Skeletal muscle satellite cell (primary cell): ENCODE data around the gene IL2RA.
"Not testable (repeated sequence)": the region's sequence is repeated elsewhere in the genome, so short reads cannot be mapped to it uniquely, and the experiment has no call there.

ENCODE experiments used
- H3K27me3 ChIP-seq: 2 replicates; pipeline ENCODE4 v1.7.0; 2013; ENCODE audit warnings: low read length; ENCODE audit not compliant: control insufficient read depth, insufficient read depth
- H3K36me3 ChIP-seq: 2 replicates; pipeline ENCODE4 v1.7.0; 2013; ENCODE audit warnings: mild to moderate bottlenecking, control low read depth, low read length; ENCODE audit not compliant: insufficient read depth
- H3K4me1 ChIP-seq: 2 replicates; pipeline ENCODE4 v1.7.0; 2013; ENCODE audit warnings: low read length; ENCODE audit not compliant: control insufficient read depth, insufficient read depth
- H3K4me2 ChIP-seq: 2 replicates; pipeline ENCODE4 v1.7.0; 2013; ENCODE audit warnings: mild to moderate bottlenecking, low read length
- H3K4me3 ChIP-seq: 2 replicates; pipeline ENCODE4 v1.7.0; 2013; ENCODE audit warnings: low read length
- H3K9ac ChIP-seq: 2 replicates; pipeline ENCODE4 v1.7.0; 2013; ENCODE audit warnings: mild to moderate bottlenecking, low read depth, low read length, moderate library complexity
- H3K9me3 ChIP-seq: replicated peaks from 2 replicates; pipeline ENCODE4 v1.7.0; 2013; ENCODE audit warnings: mild to moderate bottlenecking, control low read depth, low read length

The IL2RA gene

GRCh38 chr10:6044060-6044459 is 18.1 kb downstream of the IL2RA start:
- no peak overlapping the region for H3K9ac ChIP-seq
- H3K9me3 ChIP-seq = no peaks in the 10 kb centered on the region
- H3K4me2 ChIP-seq = no peak overlapping the region
- no peak overlapping the region for H3K4me3 ChIP-seq
- H3K36me3 ChIP-seq = no peaks in the 10 kb centered on the region
- H3K27me3 ChIP-seq = peaks cover 56% of the 10 kb centered on the region
- no peaks in the 10 kb centered on the region for H3K4me1 ChIP-seq

DNA sequence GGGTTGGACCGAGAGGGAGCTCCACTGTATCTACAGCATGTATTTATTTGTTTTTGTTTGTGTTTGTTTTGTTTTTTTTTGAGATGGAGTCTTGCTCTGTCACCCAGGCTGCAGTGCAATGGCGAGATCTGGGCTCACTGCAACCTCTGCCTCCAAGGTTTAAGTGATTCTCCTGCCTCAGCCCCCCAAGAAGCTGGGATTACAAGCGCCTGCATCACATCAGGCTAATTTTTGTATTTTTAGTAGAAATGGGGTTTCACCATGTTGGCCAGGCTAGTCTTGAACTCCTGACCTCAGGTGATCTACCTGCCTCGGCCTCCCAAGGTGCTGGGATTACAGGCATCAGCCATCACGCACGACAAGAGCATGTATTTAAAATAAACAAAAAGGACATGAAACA is 18.8 kb downstream of the IL2RA start:
- peaks cover 56% of the 10 kb centered on the region for H3K27me3 ChIP-seq
- not testable (repeated sequence) for H3K4me2 ChIP-seq, H3K9me3 ChIP-seq, H3K36me3 ChIP-seq, H3K9ac ChIP-seq, H3K4me1 ChIP-seq, H3K4me3 ChIP-seq

- Histone ChIP-seq H3K4me3 (no peak overlapping the region), H3K9me3 (no peaks in the 10 kb centered on the region), H3K9ac (no peak overlapping the region), H3K27me3 (peaks cover 53% of the 10 kb centered on the region), H3K4me2 (no peak overlapping the region), H3K36me3 (no peaks in the 10 kb centered on the region), H3K4me1 (no peaks in the 10 kb centered on the region)
Measured at GRCh38 chr10:6040205-6040604, 22.0 kb downstream of the IL2RA start.

- Histone ChIP-seq H3K4me3 (no peak overlapping the region), H3K9me3 (no peaks in the 10 kb centered on the region), H3K4me1 (no peaks in the 10 kb centered on the region), H3K27me3 (peaks cover 55% of the 10 kb centered on the region), H3K36me3 (no peaks in the 10 kb centered on the region), H3K9ac (no peak overlapping the region), H3K4me2 (no peak overlapping the region)
Measured at GRCh38 chr10:6039711-6040110, 22.5 kb downstream of the IL2RA start.

DNA sequence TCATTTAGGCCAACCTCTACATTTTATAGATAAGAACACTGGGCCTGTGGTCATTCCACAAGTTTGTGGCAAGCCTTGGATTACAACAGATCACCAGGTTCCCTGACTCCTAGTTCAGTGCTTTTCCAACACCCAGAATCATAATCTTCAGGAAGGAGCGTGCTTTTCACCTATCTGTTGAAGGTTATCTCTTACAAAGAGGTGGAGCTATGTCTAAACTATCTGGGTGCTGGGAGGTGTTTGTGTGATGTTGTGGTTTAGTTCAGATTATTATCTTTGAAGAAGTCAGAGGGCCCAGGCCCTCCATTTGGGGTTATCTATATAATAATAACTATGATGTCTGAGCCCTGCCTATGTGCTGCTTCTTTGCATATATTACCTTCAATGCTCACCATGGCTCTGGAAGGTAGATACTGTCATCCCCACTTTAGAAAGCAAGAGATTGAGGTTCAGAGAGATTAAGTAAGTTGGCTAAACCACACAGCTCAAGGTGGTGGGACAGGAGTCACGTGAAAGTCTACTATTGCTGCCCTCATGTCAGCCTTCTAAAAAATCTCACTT is 24.0 kb downstream of the IL2RA start:
- no peaks in the 10 kb centered on the region for H3K9me3 ChIP-seq
- no peak overlapping the region for H3K9ac ChIP-seq
- peaks cover 42% of the 10 kb centered on the region for H3K27me3 ChIP-seq
- no peak overlapping the region for H3K4me2 ChIP-seq
- H3K4me1 ChIP-seq = peaks cover 2% of the 10 kb centered on the region
- H3K4me3 ChIP-seq = no peak overlapping the region
- no peaks in the 10 kb centered on the region for H3K36me3 ChIP-seq

DNA sequence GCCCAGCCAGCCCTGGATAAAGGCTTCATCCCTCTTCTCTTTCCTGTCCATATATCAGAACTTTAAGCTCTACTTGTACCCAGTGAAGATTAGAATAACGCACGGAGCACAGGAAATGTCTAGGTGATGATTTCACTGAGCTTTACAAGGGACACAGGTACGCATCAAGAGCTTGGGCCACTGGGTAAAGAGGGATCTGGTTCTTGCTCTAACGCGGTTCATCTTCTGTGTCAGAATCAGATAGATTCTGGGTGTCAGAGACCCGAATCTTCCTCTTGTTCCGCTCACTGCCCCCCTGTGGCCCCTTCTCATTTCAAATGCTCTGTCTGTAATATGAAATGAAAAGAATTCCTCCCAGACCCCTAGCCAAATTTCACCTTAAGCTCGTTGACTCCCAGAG is 24.7 kb downstream of the IL2RA start:
- Histone ChIP-seq H3K4me1 (peaks cover 2% of the 10 kb centered on the region), H3K4me3 (no peak overlapping the region), H3K9me3 (no peaks in the 10 kb centered on the region), H3K27me3 (peaks cover 36% of the 10 kb centered on the region), H3K4me2 (no peak overlapping the region), H3K36me3 (no peaks in the 10 kb centered on the region), H3K9ac (no peak overlapping the region)

GRCh38 chr10:6036861-6037321 is 25.3 kb downstream of the IL2RA start:
- Histone ChIP-seq H3K4me1 (peaks cover 2% of the 10 kb centered on the region), H3K27me3 (peaks cover 36% of the 10 kb centered on the region), H3K4me3 (no peak overlapping the region), H3K4me2 (no peak overlapping the region), H3K9me3 (no peaks in the 10 kb centered on the region), H3K36me3 (no peaks in the 10 kb centered on the region), H3K9ac (no peak overlapping the region)

- H3K9me3 ChIP-seq = no peaks in the 10 kb centered on the region
- no peaks in the 10 kb centered on the region for H3K36me3 ChIP-seq
- H3K4me1 ChIP-seq = peaks cover 2% of the 10 kb centered on the region
- no peak overlapping the region for H3K4me2 ChIP-seq
- H3K4me3 ChIP-seq = no peak overlapping the region
- peaks cover 31% of the 10 kb centered on the region for H3K27me3 ChIP-seq
- no peak overlapping the region for H3K9ac ChIP-seq
Measured at GRCh38 chr10:6035931-6036575, 26.1 kb downstream of the IL2RA start.

DNA sequence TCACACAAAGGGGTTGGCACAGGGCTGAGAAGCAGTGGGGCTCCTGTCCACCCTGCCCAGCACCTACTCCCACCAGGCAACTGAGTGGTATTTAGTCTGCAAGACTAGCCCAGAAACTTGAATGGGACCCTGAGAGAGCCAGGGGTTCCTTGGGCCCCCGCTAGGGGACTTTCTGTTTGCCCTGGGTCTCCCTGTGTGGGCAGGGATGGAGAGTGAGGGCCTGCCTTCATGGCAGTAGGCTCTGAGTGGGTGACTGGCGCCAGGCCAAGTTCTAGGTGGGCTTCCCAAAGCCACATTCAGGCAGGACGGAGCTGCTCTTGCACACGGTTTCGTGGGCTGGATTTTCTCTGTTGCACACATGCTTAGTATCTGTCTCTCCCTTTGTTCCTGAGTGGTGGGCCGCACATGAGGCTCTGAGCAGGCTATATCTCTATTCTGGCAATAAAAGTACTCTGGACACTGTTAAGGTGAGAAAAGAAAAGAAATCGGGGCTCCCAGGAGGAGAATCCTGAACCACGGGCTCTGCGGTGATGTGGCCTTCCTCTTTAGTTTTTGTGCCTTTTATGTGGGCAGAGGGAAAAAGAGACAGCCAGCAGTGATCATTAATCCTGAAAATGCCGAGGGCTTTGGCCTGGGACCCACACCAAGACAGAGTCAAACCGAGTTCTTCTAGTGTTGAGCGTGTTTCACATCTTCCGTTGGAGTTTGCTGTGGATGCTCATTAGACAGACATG is 26.9 kb downstream of the IL2RA start:
- Histone ChIP-seq H3K9ac (no peak overlapping the region), H3K36me3 (no peaks in the 10 kb centered on the region), H3K9me3 (no peaks in the 10 kb centered on the region), H3K4me2 (no peak overlapping the region), H3K4me3 (no peak overlapping the region), H3K4me1 (peaks cover 2% of the 10 kb centered on the region), H3K27me3 (peaks cover 31% of the 10 kb centered on the region)

DNA sequence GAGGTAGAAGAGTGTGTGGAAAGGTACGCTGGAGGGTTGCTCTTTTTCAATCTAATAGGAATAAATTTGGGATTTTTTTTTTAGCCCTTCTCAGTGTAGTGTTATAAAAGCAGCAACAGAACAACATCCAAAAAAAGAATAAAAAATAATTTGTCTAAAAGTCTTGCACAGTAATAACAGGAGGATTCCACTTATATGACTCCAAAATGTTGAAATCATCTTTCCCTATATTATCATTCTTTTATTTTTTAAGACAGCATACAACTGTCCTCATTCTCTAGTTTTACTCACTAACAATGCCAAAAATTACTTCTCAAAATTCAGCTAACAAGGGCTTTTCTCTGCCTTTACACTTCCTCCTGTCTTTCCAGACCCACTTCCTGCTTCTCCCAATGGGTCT is 27.8 kb downstream of the IL2RA start:
- peaks cover 2% of the 10 kb centered on the region for H3K4me1 ChIP-seq
- no peak overlapping the region for H3K4me2 ChIP-seq
- no peaks in the 10 kb centered on the region for H3K9me3 ChIP-seq
- H3K4me3 ChIP-seq = no peak overlapping the region
- H3K36me3 ChIP-seq = no peaks in the 10 kb centered on the region
- no peak overlapping the region for H3K9ac ChIP-seq
- peaks cover 26% of the 10 kb centered on the region for H3K27me3 ChIP-seq

- no peak overlapping the region for H3K9ac ChIP-seq
- H3K9me3 ChIP-seq = no peaks in the 10 kb centered on the region
- H3K4me1 ChIP-seq = peaks cover 2% of the 10 kb centered on the region
- H3K36me3 ChIP-seq = no peaks in the 10 kb centered on the region
- no peak overlapping the region for H3K4me3 ChIP-seq
- H3K27me3 ChIP-seq = peaks cover 22% of the 10 kb centered on the region
- no peak overlapping the region for H3K4me2 ChIP-seq
Measured at GRCh38 chr10:6033954-6034353, 28.2 kb downstream of the IL2RA start.
